GM19023 (cell line): ENCODE results near the gene HAND2.

ENCODE experiments used
- ATAC-seq: cut with Tn5 transposase; IDR thresholded peaks from one replicate; pipeline ENCODE4 v1.9.1; 2021; ENCODE audit warnings: mild to moderate bottlenecking, moderate library complexity; ENCODE audit not compliant: unreplicated experiment

HAND2 gene

GRCh38 chr4:173504181-173504503, 25.9 kb downstream of the HAND2 start:
- no peak for ATAC-seq

- no peak for ATAC-seq
Measured at GRCh38 chr4:173503330-173504180, 26.5 kb downstream of the HAND2 start.

- ATAC-seq = no peak
Measured at GRCh38 chr4:173502282-173502681, 27.7 kb downstream of the HAND2 start.

GRCh38 chr4:173501592-173502150, 28.4 kb downstream of the HAND2 start:
- no peak for ATAC-seq

- ATAC-seq = no peak
Measured at GRCh38 chr4:173500841-173501591, 29.0 kb downstream of the HAND2 start.

GRCh38 chr4:173499658-173500535, 30.1 kb downstream of the HAND2 start:
- ATAC-seq = no peak

GRCh38 chr4:173498771-173499170, 31.3 kb downstream of the HAND2 start:
- ATAC-seq = no peak

GRCh38 chr4:173498023-173498422, 32.0 kb downstream of the HAND2 start:
- ATAC-seq = peak; percentile 32

- peak; percentile 97 for ATAC-seq
Measured at GRCh38 chr4:173494013-173494970, 35.7 kb downstream of the HAND2 start.

- no peak for ATAC-seq
Measured at GRCh38 chr4:173493041-173493440, 37.0 kb downstream of the HAND2 start.

GRCh38 chr4:173492315-173492714, 37.7 kb downstream of the HAND2 start:
- no peak for ATAC-seq

- ATAC-seq = no peak
Measured at GRCh38 chr4:173490817-173491528, 39.1 kb downstream of the HAND2 start.

GRCh38 chr4:173490256-173490655, 39.8 kb downstream of the HAND2 start:
- no peak for ATAC-seq

GRCh38 chr4:173489514-173489913, 40.5 kb downstream of the HAND2 start:
- ATAC-seq = no peak

GRCh38 chr4:173488656-173489055, 41.4 kb downstream of the HAND2 start:
- ATAC-seq = no peak

- no peak for ATAC-seq
Measured at GRCh38 chr4:173488074-173488473, 42.0 kb downstream of the HAND2 start.

- no peak for ATAC-seq
Measured at GRCh38 chr4:173486714-173487392, 43.2 kb downstream of the HAND2 start.

GRCh38 chr4:173485164-173485563, 44.9 kb downstream of the HAND2 start:
- no peak for ATAC-seq
